ENCODE data around the gene HS6ST3.

GRCh38 chr13:96851856-96852445, 762.0 kb downstream of the HS6ST3 start:
- no peak for TF ChIP-seq EZH2 (IDR thresholded peaks at IDR 0.05)
- no peak for TF ChIP-seq FOXP2 (optimal IDR thresholded peaks at IDR 0.05; ENCODE audit: control extremely low read depth, extremely low read length, insufficient read depth)
- no peak for TF ChIP-seq POLR2AphosphoS5 (IDR thresholded peaks at IDR 0.05; ENCODE audit: borderline replicate concordance, low read depth, low read length)
